ENCODE results near the gene CASP8. TPM values are rescaled to one million over a fixed set of nuclear protein-coding genes. Genes with fewer than 3 reads are reported as not detected.

Gene CASP8
- total and polyA plus RNA-seq, 3 donors from 2014 or later, result 7.4 to 12.5 (median 9.1) TPM

DNA sequence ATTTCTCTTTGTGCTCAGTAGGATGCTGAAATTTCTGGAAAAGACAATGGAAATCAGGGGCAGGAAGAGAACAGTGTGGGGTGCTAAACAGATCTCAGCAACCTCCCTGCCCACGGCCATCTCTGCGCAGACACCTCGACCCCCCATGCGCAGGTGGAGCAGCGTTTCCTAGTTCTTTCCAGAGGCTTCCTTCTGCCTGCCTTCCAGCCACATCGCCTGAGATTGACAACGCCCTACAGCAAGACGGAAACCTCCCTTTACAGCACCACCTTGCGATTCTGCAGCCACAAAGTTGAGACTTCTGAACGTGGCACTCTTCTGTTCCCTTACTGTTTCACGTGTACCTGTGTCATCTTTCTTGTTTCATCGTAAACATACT is 31.4 kb upstream of the CASP8 start:
- TF ChIP-seq, protein P1, sequence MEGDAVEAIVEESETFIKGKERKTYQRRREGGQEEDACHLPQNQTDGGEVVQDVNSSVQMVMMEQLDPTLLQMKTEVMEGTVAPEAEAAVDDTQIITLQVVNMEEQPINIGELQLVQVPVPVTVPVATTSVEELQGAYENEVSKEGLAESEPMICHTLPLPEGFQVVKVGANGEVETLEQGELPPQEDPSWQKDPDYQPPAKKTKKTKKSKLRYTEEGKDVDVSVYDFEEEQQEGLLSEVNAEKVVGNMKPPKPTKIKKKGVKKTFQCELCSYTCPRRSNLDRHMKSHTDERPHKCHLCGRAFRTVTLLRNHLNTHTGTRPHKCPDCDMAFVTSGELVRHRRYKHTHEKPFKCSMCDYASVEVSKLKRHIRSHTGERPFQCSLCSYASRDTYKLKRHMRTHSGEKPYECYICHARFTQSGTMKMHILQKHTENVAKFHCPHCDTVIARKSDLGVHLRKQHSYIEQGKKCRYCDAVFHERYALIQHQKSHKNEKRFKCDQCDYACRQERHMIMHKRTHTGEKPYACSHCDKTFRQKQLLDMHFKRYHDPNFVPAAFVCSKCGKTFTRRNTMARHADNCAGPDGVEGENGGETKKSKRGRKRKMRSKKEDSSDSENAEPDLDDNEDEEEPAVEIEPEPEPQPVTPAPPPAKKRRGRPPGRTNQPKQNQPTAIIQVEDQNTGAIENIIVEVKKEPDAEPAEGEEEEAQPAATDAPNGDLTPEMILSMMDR (IDR thresholded peaks at IDR 0.05), result no peak
- Histone ChIP-seq H3K27me3 (no peaks in the 10 kb centered on the region), H3K4me1 (peaks cover 10% of the 10 kb centered on the region), H3K4me3 (no peak overlapping the region), H3K36me3 (ENCODE audit: low read depth, missing control alignments) (no peaks in the 10 kb centered on the region), H3K9me3 (no peaks in the 10 kb centered on the region), H3K27ac (peak overlapping the region in 1 of 2 donors; percentile 36)
- intact Hi-C loops (cut with DNase I; ENCODE audit: low total_unique reads), result no loop called here
- WGBS, 2 donors, result 76 to 78% methylated on average over 12 of the region's 12 CpGs
- no peak for DNase-seq

DNA sequence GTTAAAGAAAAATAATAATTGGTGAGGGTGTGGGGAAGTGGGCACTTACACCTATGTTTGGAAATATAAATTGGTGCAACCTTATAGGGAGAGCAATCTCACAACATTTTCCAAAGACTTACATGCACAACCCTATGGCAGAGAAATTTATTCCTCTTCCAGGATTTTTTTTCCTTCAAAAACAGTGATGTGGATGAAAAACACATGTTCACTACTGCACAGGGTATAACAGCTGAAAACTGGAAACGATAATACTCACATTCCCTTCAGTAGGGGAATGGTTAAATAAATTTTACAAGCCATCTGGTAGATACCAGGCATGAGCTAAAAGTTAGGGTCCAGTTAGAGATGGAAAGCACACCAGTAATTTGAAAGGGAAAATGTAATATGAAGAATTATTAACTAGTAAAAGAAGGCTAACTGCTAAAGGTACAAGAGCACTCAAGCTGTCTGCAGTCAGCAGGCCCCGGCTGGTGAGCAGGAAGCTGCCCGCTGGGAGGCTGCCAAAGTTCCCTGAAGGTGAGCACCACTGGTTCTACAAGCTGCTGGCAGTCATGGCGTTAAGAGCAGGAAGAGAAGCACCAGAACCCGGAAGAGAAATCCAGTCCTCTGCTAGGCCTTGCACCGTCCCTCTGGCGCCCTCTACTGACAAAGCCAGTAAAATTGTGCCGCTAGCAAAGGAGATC is 28.4 kb upstream of the CASP8 start:
- Histone ChIP-seq H3K4me1 (peaks cover 10% of the 10 kb centered on the region), H3K4me3 (no peak overlapping the region), H3K9me3 (no peaks in the 10 kb centered on the region), H3K36me3 (ENCODE audit: low read depth, missing control alignments) (no peaks in the 10 kb centered on the region), H3K27ac (no peak overlapping the region), H3K27me3 (no peaks in the 10 kb centered on the region)
- WGBS, 2 donors, result 16 to 22% methylated on average over 7 to 8 of the region's 8 CpGs
- intact Hi-C loops (cut with DNase I; ENCODE audit: low total_unique reads), result no loop called here
- no peak for TF ChIP-seq POLR2A (IDR thresholded peaks at IDR 0.05)
- TF ChIP-seq, protein P1 (IDR thresholded peaks at IDR 0.05), result peak; percentile 80 to 91 (median 91)
- peak; percentile 95 for DNase-seq

DNA sequence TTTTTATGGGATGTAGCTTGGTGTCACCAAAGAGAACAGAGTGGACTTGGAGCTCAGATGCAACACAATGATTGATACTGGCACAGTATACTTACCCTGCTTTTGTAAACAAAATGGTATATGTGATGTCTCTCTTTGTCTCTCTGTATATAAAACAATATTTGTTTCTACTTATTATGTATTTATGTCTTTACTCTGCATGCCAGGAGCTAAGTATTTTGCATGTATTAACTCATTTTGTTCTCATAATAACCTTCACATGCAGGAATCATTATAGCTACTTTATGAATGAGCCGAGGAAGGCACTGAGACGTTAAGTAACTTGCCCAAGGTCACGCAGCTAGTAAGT is 27.9 kb upstream of the CASP8 start:
- H3K4me1 ChIP-seq, result peaks cover 10% of the 10 kb centered on the region
- H3K36me3 ChIP-seq (ENCODE audit: low read depth, missing control alignments), result no peaks in the 10 kb centered on the region
- H3K4me3 ChIP-seq, result no peak overlapping the region
- no peak for TF ChIP-seq POLR2A (IDR thresholded peaks at IDR 0.05)
- TF ChIP-seq, protein P1 (IDR thresholded peaks at IDR 0.05), result no peak
- no peaks in the 10 kb centered on the region for H3K27me3 ChIP-seq
- 24 to 31% methylated on average over 3 of the region's 3 CpGs for WGBS, 2 donors
- no peaks in the 10 kb centered on the region for H3K9me3 ChIP-seq
- intact Hi-C loops (cut with DNase I; ENCODE audit: low total_unique reads), result no loop called here
- H3K27ac ChIP-seq, result no peak overlapping the region
- DNase-seq, result no peak

DNA sequence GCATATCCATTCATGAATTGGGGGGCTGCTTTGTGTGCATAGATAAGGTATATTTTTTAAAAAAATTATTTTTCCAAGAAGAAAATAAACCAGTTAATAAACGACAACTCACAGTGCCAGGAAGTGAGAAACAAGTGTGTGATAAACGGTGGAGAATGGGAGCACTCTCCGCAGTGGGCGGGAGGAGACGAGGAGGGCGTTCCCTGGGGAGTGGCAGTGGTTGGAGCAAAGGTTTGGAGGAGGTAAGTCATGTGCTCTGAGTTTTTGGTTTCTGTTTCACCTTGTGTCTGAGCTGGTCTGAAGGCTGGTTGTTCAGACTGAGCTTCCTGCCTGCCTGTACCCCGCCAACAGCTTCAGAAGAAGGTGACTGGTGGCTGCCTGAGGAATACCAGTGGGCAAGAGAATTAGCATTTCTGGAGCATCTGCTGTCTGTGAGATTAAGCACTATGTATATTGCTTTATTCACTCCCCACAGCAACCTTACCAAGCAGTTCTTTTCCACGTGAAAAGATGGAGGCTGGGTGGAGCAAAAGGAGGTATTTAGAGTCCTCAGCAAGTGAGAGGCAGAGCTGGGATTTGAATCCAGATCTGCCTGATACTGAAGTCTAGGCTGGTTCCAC is 27.0 kb upstream of the CASP8 start:
- peak overlapping the region in 1 of 2 donors; percentile 15 for H3K27ac ChIP-seq
- whole genome bisulfite sequencing, 2 donors, result 31 to 44% methylated on average over 8 of the region's 8 CpGs
- H3K4me3 ChIP-seq, result peak overlapping the region; percentile 9 to 30

More for the DNA sequence above, 27.0 kb upstream of the CASP8 start:
- Histone ChIP-seq H3K9me3 (no peaks in the 10 kb centered on the region), H3K27me3 (no peaks in the 10 kb centered on the region), H3K36me3 (ENCODE audit: low read depth, missing control alignments) (no peaks in the 10 kb centered on the region), H3K4me1 (peaks cover 10% of the 10 kb centered on the region)
- peak; percentile 35 for DNase-seq
- intact Hi-C loops (cut with DNase I; ENCODE audit: low total_unique reads), result no loop called here
- TF ChIP-seq, protein P1 (IDR thresholded peaks at IDR 0.05), result no peak
- no peak for TF ChIP-seq POLR2A (IDR thresholded peaks at IDR 0.05)

All from testis (tissue), 3 donors.